Muscle of arm (tissue), 12 donors: ENCODE results near the gene OR2AT4. TPM values are rescaled to one million over a fixed set of nuclear protein-coding genes. Genes with fewer than 3 reads are reported as not detected.

Experiments used
- polyA plus RNA-seq, 12 donors: library from polyadenylated mRNA; unstranded; fragments of 120-200 nt; gene quantifications; one replicate each; pipeline ENCODE4 v1.2.1, GENCODE V29; 2013; ENCODE audit not compliant: insufficient read length in 12 of 12

Gene OR2AT4
- polyA plus RNA-seq, 12 donors, result 0.03 to 0.16 (median 0.11) TPM; not detected in 5

Other genes with a start within 250 kb of the OR2AT4 start
- 10 to 100 TPM in 5 of 12 donors, 1 to 10 TPM in 6, not detected in 1; 4.6 to 16.4 (median 9.7) TPM for gene XRRA1, start 147.8 kb downstream of the OR2AT4 start, polyA plus RNA-seq
- 100 to 1,000 TPM in 5 of 12 donors, 10 to 100 TPM in 6, not detected in 1; 73.8 to 117 (median 97.7) TPM for gene SPCS2, start 147.6 kb downstream of the OR2AT4 start, polyA plus RNA-seq
- 10 to 100 TPM in 9 of 12 donors, 1 to 10 TPM in 2, not detected in 1; 5.9 to 25.7 (median 18.4) TPM for gene NEU3, start 107.9 kb downstream of the OR2AT4 start, polyA plus RNA-seq
- 10 to 100 TPM in 9 of 12 donors, 1 to 10 TPM in 2, not detected in 1; 8.4 to 43.4 (median 11.7) TPM for gene SLCO2B1, start 54.2 kb upstream of the OR2AT4 start, polyA plus RNA-seq
- gene TPBGL, start 143.9 kb upstream of the OR2AT4 start, polyA plus RNA-seq, result under 1 TPM in 10 of 12 donors, not detected in 2; 0.07 to 0.58 (median 0.23) TPM